Suprapubic skin (tissue), 4 donors: ENCODE measurements around the gene PKP2.

Experiments
- EP300 ChIP-seq: sonication (generic); formaldehyde crosslinking; IDR thresholded peaks from one replicate; pipeline ENCODE4 v1.6.1; 2017; ENCODE audit warnings: antibody characterized with exemption
- POLR2A ChIP-seq, 2 donors: fragments of 450-650 bp; IDR thresholded peaks; one replicate each; pipeline ENCODE4 v1.6.1; 2017; ENCODE audit warnings: antibody characterized with exemption in 2 of 2, mild to moderate bottlenecking in 2 of 2, moderate library complexity in 2 of 2
- POLR2AphosphoS5 ChIP-seq, 3 donors: sonication (generic); formaldehyde crosslinking; IDR thresholded peaks; one replicate each; pipeline ENCODE4 v1.6.1; 2017; ENCODE audit warnings: antibody characterized with exemption in 3 of 3
- TF ChIP-seq, protein P1 (sequence below), 2 donors: fragments of 200-600 bp in 1 of 2; fragments of 450-650 bp in 1 of 2; sonication (generic) in 1 of 2; IDR thresholded peaks; one replicate each; pipeline ENCODE4 v1.5.1; 2016 to 2019; ENCODE audit warnings: antibody characterized with exemption in 2 of 2, mild to moderate bottlenecking in 1 of 2, moderate library complexity in 1 of 2

DNA sequence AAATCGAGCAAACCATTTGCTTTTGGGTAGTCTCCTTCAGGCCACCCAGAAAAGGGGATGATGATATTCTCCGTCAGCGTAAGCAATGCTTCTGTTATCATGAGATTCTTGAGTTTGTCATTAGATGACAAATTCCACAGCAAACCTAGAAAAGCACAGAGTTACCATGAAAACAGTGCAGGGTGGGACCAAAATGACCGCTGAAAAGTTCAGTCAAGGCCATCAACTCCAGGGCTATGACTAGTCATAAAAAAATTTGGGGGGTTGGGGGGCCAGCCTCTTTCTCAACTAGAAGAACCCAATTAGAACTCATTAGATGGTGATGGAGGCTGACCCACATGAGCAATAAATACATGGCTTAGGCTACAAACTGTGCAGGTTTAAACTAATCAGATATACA, 55.5 kb downstream of the PKP2 start:
- no peak for TF ChIP-seq EP300
- TF ChIP-seq, protein P1, sequence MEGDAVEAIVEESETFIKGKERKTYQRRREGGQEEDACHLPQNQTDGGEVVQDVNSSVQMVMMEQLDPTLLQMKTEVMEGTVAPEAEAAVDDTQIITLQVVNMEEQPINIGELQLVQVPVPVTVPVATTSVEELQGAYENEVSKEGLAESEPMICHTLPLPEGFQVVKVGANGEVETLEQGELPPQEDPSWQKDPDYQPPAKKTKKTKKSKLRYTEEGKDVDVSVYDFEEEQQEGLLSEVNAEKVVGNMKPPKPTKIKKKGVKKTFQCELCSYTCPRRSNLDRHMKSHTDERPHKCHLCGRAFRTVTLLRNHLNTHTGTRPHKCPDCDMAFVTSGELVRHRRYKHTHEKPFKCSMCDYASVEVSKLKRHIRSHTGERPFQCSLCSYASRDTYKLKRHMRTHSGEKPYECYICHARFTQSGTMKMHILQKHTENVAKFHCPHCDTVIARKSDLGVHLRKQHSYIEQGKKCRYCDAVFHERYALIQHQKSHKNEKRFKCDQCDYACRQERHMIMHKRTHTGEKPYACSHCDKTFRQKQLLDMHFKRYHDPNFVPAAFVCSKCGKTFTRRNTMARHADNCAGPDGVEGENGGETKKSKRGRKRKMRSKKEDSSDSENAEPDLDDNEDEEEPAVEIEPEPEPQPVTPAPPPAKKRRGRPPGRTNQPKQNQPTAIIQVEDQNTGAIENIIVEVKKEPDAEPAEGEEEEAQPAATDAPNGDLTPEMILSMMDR (IDR thresholded peaks at IDR 0.05), result no peak
- TF ChIP-seq POLR2A (IDR thresholded peaks at IDR 0.05), result no peak
- no peak for TF ChIP-seq POLR2AphosphoS5 (IDR thresholded peaks at IDR 0.05)
